HCT116 (cell line): ENCODE results near the gene MARCHF7. TPM values are rescaled to one million over a fixed set of nuclear protein-coding genes. Genes with fewer than 3 reads are reported as not detected.
A peak's percentile ranks its signal among the peaks of the same experiment; 100 is the strongest.

Source experiments
- ATAC-seq: fragments of 200-7000 bp; cut with Tn5 transposase; 2 replicates; pipeline ENCODE4 v1.9.1; 2020; ENCODE audit warnings: mild to moderate bottlenecking, moderate library complexity
- BruUV-seq: library from RNA; stranded (reverse); fragments of 400-500 nt; replicated peaks from 2 replicates; lab custom pipeline; 2021; lab: Mats Ljungman, UMichigan
- CTCF ChIA-PET: fragments of 300-600 bp; sonication (Branson Sonifier 250); formaldehyde crosslinking; loops from one replicate; lab custom pipeline; 2021; ENCODE audit warnings: antibody characterized with exemption; lab: Charles Lee
- POLR2A ChIA-PET: fragments of 300-600, 350-600 bp; sonication (Branson Sonifier 250); formaldehyde crosslinking; loops from one replicate; lab custom pipeline; 2021; ENCODE audit warnings: antibody characterized with exemption; lab: Charles Lee
- RAD21 ChIA-PET, 2 experiments: fragments of 300-600 bp; sonication (Branson Sonifier 250); formaldehyde crosslinking; loops; one replicate each; lab custom pipeline; 2023; ENCODE audit warnings: low total read pairs in 2 of 2; ENCODE audit not compliant: uncharacterized antibody in 2 of 2, unreplicated experiment in 2 of 2, low non-redundant PET in 1 of 2; lab: Charles Lee
- DNase-seq: peaks from one replicate; pipeline ENCODE4 v3.0.0-alpha.2; 2010; ENCODE audit warnings: low read depth, low spot score
- H2AFZ ChIP-seq: fragments of 200-600 bp; shearing (Covaris generic), sonication (generic); 2 replicates; pipeline ENCODE4 v1.6.1; 2017; ENCODE audit warnings: low read depth, mixed run types, mixed read lengths, antibody characterized with exemption, low read length; ENCODE audit not compliant: poor library complexity, severe bottlenecking
- H3K27ac ChIP-seq: 2 replicates; pipeline ENCODE4 v1.5.1; 2012; ENCODE audit warnings: low read depth, low read length
- H3K27me3 ChIP-seq: fragments of 200-600 bp; sonication (generic); 2 replicates; pipeline ENCODE4 v1.6.1; 2016; ENCODE audit warnings: mixed run types, low read length, mixed read lengths; ENCODE audit not compliant: insufficient read depth
- H3K36me3 ChIP-seq, 2 experiments: fragments of 200-500 bp in 1 of 2; fragments of 200-600 bp in 1 of 2; sonication (Bioruptor generic) in 1 of 2; sonication (generic) in 1 of 2; 2 replicates each; pipeline versions ENCODE4 v1.5.1 to v1.6.1; 2014 to 2016; ENCODE audit warnings: low read length in 2 of 2, inconsistent platforms in 1 of 2, mixed read lengths in 1 of 2, mixed run types in 1 of 2; ENCODE audit not compliant: insufficient read depth in 2 of 2, control insufficient read depth in 1 of 2
- H3K4me1 ChIP-seq, 2 experiments: fragments of 200-600 bp in 1 of 2; sonication (generic) in 1 of 2; 2 replicates each; pipeline versions ENCODE4 v1.5.1 to v1.6.1; 2012 to 2017; ENCODE audit warnings: low read length in 2 of 2, inconsistent platforms in 1 of 2, mild to moderate bottlenecking in 1 of 2, mixed read lengths in 1 of 2, mixed run types in 1 of 2, moderate library complexity in 1 of 2; ENCODE audit not compliant: insufficient read depth in 2 of 2, control insufficient read depth in 1 of 2
- H3K4me2 ChIP-seq: fragments of 200-600 bp; sonication (generic); 2 replicates; pipeline ENCODE4 v1.6.1; 2017; ENCODE audit warnings: mixed run types, low read length, mixed read lengths
- H3K4me3 ChIP-seq, 2 experiments: fragments of 200-600 bp in 1 of 2; sonication (generic) in 1 of 2; replicated peaks in 1 of 2; 2 replicates each; pipeline ENCODE4 v1.5.1; 2011 to 2016; ENCODE audit warnings: low read length in 2 of 2, control low read depth in 1 of 2, low read depth in 1 of 2, mild to moderate bottlenecking in 1 of 2, mixed read lengths in 1 of 2, mixed run types in 1 of 2
- H3K79me2 ChIP-seq: fragments of 200-600 bp; sonication (generic); 2 replicates; pipeline ENCODE4 v1.6.1; 2017; ENCODE audit warnings: mild to moderate bottlenecking, mixed run types, low read length, moderate library complexity, mixed read lengths; ENCODE audit not compliant: insufficient read depth
- H3K9ac ChIP-seq: fragments of 200-600 bp; sonication (generic); 2 replicates; pipeline ENCODE4 v1.6.1; 2016; ENCODE audit warnings: low read length, mixed read lengths
- H3K9me2 ChIP-seq: fragments of 200-600 bp; sonication (generic), shearing (Covaris generic); 2 replicates; pipeline ENCODE4 v1.6.1; 2017; ENCODE audit warnings: mixed run types, mild to moderate bottlenecking, moderate library complexity; ENCODE audit not compliant: insufficient read depth
- H3K9me3 ChIP-seq, 2 experiments: fragments of 200-500 bp in 1 of 2; fragments of 200-600 bp in 1 of 2; sonication (Bioruptor generic) in 1 of 2; sonication (generic) in 1 of 2; 2 replicates each; pipeline ENCODE4 v1.6.1; 2014 to 2017; ENCODE audit warnings: low read length in 2 of 2, mixed read lengths in 2 of 2, inconsistent platforms in 1 of 2, low read depth in 1 of 2, mild to moderate bottlenecking in 1 of 2, mixed run types in 1 of 2, moderate library complexity in 1 of 2; ENCODE audit not compliant: control insufficient read depth in 1 of 2, insufficient read depth in 1 of 2
- H4K20me1 ChIP-seq: fragments of 200-600 bp; sonication (generic), shearing (Covaris generic); 2 replicates; pipeline ENCODE4 v1.6.1; 2017; ENCODE audit warnings: mixed run types, mild to moderate bottlenecking, moderate library complexity; ENCODE audit not compliant: insufficient read depth
- CBX3 ChIP-seq: IDR thresholded peaks from 2 replicates; pipeline ENCODE4 v1.6.1; 2012; ENCODE audit warnings: low read depth
- CEBPB ChIP-seq: IDR thresholded peaks from 2 replicates; pipeline ENCODE4 v1.6.1; 2012; ENCODE audit warnings: low read depth
- CTCF ChIP-seq, 3 experiments: fragments of 200-600 bp in 1 of 3; sonication (generic) in 1 of 3; IDR thresholded peaks in 2 of 3; conservative IDR thresholded peaks in 1 of 3; 2 replicates each; pipeline ENCODE4 v1.5.1; 2012 to 2017; ENCODE audit warnings: low read depth in 2 of 3, low read length in 2 of 3, antibody characterized with exemption in 1 of 3, borderline replicate concordance in 1 of 3, control low read depth in 1 of 3, mild to moderate bottlenecking in 1 of 3, mixed read lengths in 1 of 3, mixed run types in 1 of 3, moderate library complexity in 1 of 3; ENCODE audit not compliant: insufficient read depth in 1 of 3
- EGR1 ChIP-seq: IDR thresholded peaks from 2 replicates; pipeline ENCODE4 v1.6.1; 2012; ENCODE audit warnings: low read depth
- ELF1 ChIP-seq: IDR thresholded peaks from 2 replicates; pipeline ENCODE4 v1.6.1; 2012; ENCODE audit warnings: low read depth, borderline replicate concordance
- EZH2 ChIP-seq: fragments of 200-600 bp; sonication (generic); IDR thresholded peaks from 2 replicates; pipeline ENCODE4 v1.6.1; 2017; ENCODE audit warnings: antibody characterized with exemption, mixed run types
- EZH2phosphoT487 ChIP-seq: fragments of 200-600 bp; IDR thresholded peaks from 2 replicates; pipeline ENCODE4 v1.6.1; 2018; ENCODE audit warnings: antibody characterized with exemption, borderline replicate concordance
- FOSL1 ChIP-seq: IDR thresholded peaks from 2 replicates; pipeline ENCODE4 v1.6.1; 2012; ENCODE audit warnings: low read depth
- JUND ChIP-seq: IDR thresholded peaks from 2 replicates; pipeline ENCODE4 v1.6.1; 2012
- POLR2A ChIP-seq: IDR thresholded peaks from 2 replicates; pipeline ENCODE4 v1.7.0; 2011; ENCODE audit warnings: borderline replicate concordance; ENCODE audit not compliant: insufficient read depth, insufficient read length; ENCODE audit errors: extremely low read depth
- POLR2AphosphoS5 ChIP-seq: IDR thresholded peaks from 2 replicates; pipeline ENCODE4 v1.6.1; 2011; ENCODE audit warnings: mild to moderate bottlenecking, low read depth, low read length, moderate library complexity
- RAD21 ChIP-seq: IDR thresholded peaks from 2 replicates; pipeline ENCODE4 v1.6.1; 2012; ENCODE audit warnings: low read depth, mild to moderate bottlenecking
- SIN3A ChIP-seq: IDR thresholded peaks from 2 replicates; pipeline ENCODE4 v1.6.1; 2012; ENCODE audit warnings: low read depth
- SP1 ChIP-seq: IDR thresholded peaks from 2 replicates; pipeline ENCODE4 v1.6.1; 2012; ENCODE audit warnings: low read depth
- SRF ChIP-seq: IDR thresholded peaks from 2 replicates; pipeline ENCODE4 v1.6.1; 2012; ENCODE audit warnings: low read depth
- TCF7L2 ChIP-seq: IDR thresholded peaks from 2 replicates; pipeline ENCODE4 v1.7.0; 2011; ENCODE audit warnings: borderline replicate concordance, inconsistent platforms; ENCODE audit not compliant: insufficient read depth, insufficient read length; ENCODE audit errors: extremely low read depth
- intact Hi-C: fragments of 100-400 bp; cut with micrococcal nuclease; formaldehyde crosslinking; loops from 2 replicates; pipeline ENCODE4 v1.10.0; 2022
- total RNA-seq: library from RNA; stranded (reverse); gene quantifications from one replicate; pipeline ENCODE4 v1.2.1, GENCODE V29; 2021; ENCODE audit not compliant: unreplicated experiment
- TF ChIP-seq, protein P1 (sequence below): IDR thresholded peaks from 2 replicates; pipeline ENCODE4 v1.6.1; 2012
- TF ChIP-seq, protein P2 (sequence below): IDR thresholded peaks from 2 replicates; pipeline ENCODE4 v1.6.1; 2012

Gene MARCHF7
- total RNA-seq, 1 experiment from 2014 or later, result 65.9 TPM

- no peak overlapping the region for H3K27ac ChIP-seq
- intact Hi-C loops, result loop anchor here (5.0 to 10.0 kb wide), 7 partner anchors 97 to 810 kb away; partner anchors contain the start of gene BAZ2B
- peaks cover 28% of the 10 kb centered on the region; the same call in 1 of the 2 replicates for H4K20me1 ChIP-seq
- H3K9me3 ChIP-seq, result no peaks in the 10 kb centered on the region
- TF ChIP-seq POLR2AphosphoS5 (no peak), SP1 (no peak), TCF7L2 (no peak), EGR1 (no peak), CEBPB (no peak), ELF1 (no peak), EZH2 (no peak), EZH2phosphoT487 (no peak), CTCF (IDR thresholded peaks at IDR 0.05 in 2 of 3, conservative IDR thresholded peaks at IDR 0.05 in 1 of 3; ENCODE audit: borderline replicate concordance in 1 of 3, insufficient read depth in 1 of 3, low read depth in 2 of 3, low read length in 2 of 3) (no peak), SIN3A (no peak), SRF (no peak), RAD21 (no peak), POLR2A (no peak), CBX3 (no peak), FOSL1 (no peak), JUND (no peak)
- TF ChIP-seq, protein P1, sequence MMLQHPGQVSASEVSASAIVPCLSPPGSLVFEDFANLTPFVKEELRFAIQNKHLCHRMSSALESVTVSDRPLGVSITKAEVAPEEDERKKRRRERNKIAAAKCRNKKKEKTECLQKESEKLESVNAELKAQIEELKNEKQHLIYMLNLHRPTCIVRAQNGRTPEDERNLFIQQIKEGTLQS, result no peak
- TF ChIP-seq, protein P2, sequence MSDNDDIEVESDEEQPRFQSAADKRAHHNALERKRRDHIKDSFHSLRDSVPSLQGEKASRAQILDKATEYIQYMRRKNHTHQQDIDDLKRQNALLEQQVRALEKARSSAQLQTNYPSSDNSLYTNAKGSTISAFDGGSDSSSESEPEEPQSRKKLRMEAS, result no peak
- TF ChIP-seq, all 23 proteins: peak for 0
- H3K4me3 ChIP-seq, result no peak overlapping the region; a peak in 1 of 4 replicates
- no peak for DNase-seq
- ChIA-PET POLR2A (no interaction called here), CTCF (no interaction called here), RAD21 (no interaction called here)
- H2AFZ ChIP-seq, result no peak overlapping the region
- H3K36me3 ChIP-seq, result peaks cover 18 to 29% of the 10 kb centered on the region in 2 experiments; a peak in 3 of 4 replicates
- H3K4me2 ChIP-seq, result peak overlapping the region; percentile 75
- no peaks in the 10 kb centered on the region for H3K9me2 ChIP-seq
- no TSS peak for BruUV-seq
- ATAC-seq, result no peak
- no peaks in the 10 kb centered on the region for H3K27me3 ChIP-seq
- H3K9ac ChIP-seq, result no peak overlapping the region
- peaks cover 71% of the 10 kb centered on the region for H3K79me2 ChIP-seq
- peaks cover 8 to 25% of the 10 kb centered on the region in 2 experiments; a peak in 3 of 4 replicates for H3K4me1 ChIP-seq
Observed at GRCh38 chr2:159714247-159714930, 2.1 kb downstream of the MARCHF7 start.
